Daoy (cell line): ENCODE data around the gene TTN. TPM values are rescaled to one million over a fixed set of nuclear protein-coding genes. Genes with fewer than 3 reads are reported as not detected.

Source experiments
- DNase-seq: peaks from one replicate; pipeline ENCODE4 v3.0.0-alpha.2; 2015; ENCODE audit warnings: low read depth
- total RNA-seq: library from RNA; depleted of rRNA; stranded (reverse); fragments of >200 nt; shearing (Covaris generic); gene quantifications from 2 replicates; pipeline ENCODE4 v1.2.3, GENCODE V29; 2014; rRNA removed

The TTN gene
- under 0.01 TPM in 1 of 2 replicates, not detected in the other for total RNA-seq

GRCh38 chr2:178807227-178808008 is at the start of gene TTN:
TSS of gene TTN (minus strand) at chr2:178807423. CDS start at chr2:178804642, 2,781 bp downstream.
- no peak for DNase-seq

GRCh38 chr2:178855151-178855550 is 47.9 kb upstream of the TTN start:
- DNase-seq, result no peak

- no peak for DNase-seq
These were observed 41.1 kb upstream of the TTN start for GRCh38 chr2:178848335-178848734.

GRCh38 chr2:178846458-178846802 is 39.2 kb upstream of the TTN start:
- no peak for DNase-seq

- no peak for DNase-seq
These were observed 38.6 kb upstream of the TTN start for GRCh38 chr2:178845566-178846457.

GRCh38 chr2:178844701-178845100 is 37.5 kb upstream of the TTN start:
- DNase-seq, result no peak

- DNase-seq, result no peak
These were observed 37.0 kb upstream of the TTN start for GRCh38 chr2:178844269-178844668.

GRCh38 chr2:178843697-178844096 is 36.5 kb upstream of the TTN start:
- no peak for DNase-seq

GRCh38 chr2:178836807-178837206 is 29.6 kb upstream of the TTN start:
- DNase-seq, result no peak

- no peak for DNase-seq
These were observed 26.9 kb upstream of the TTN start for GRCh38 chr2:178834086-178834485.

- no peak for DNase-seq
These were observed 26.2 kb upstream of the TTN start for GRCh38 chr2:178833382-178833781.

GRCh38 chr2:178830451-178830850 is 23.2 kb upstream of the TTN start:
- no peak for DNase-seq

- DNase-seq, result no peak
These were observed 22.8 kb upstream of the TTN start for GRCh38 chr2:178829981-178830380.

- no peak for DNase-seq
These were observed 22.2 kb upstream of the TTN start for GRCh38 chr2:178829299-178829960.

- no peak for DNase-seq
These were observed 21.3 kb upstream of the TTN start for GRCh38 chr2:178828486-178828881.

GRCh38 chr2:178827739-178828485 is 20.7 kb upstream of the TTN start:
- no peak for DNase-seq

GRCh38 chr2:178827111-178827510 is 19.9 kb upstream of the TTN start:
- DNase-seq, result no peak

GRCh38 chr2:178825183-178825582 is 18.0 kb upstream of the TTN start:
- peak; percentile 8 for DNase-seq

GRCh38 chr2:178824181-178824580 is 17.0 kb upstream of the TTN start:
- no peak for DNase-seq

GRCh38 chr2:178819992-178820391 is 12.8 kb upstream of the TTN start:
- no peak for DNase-seq

- DNase-seq, result no peak
These were observed 12.1 kb upstream of the TTN start for GRCh38 chr2:178819147-178819875.
